ENCODE data around the gene SKIC3. TPM values are rescaled to one million over a fixed set of nuclear protein-coding genes. Genes with fewer than 3 reads are reported as not detected.

SKIC3 gene
- total RNA-seq, 1 donor from 2014 or later = 102 TPM

GRCh38 chr5:95590880-95591279 is 36.1 kb upstream of the SKIC3 start:
- Mint-ChIP-seq H3K27ac (no peak overlapping the region), H3K4me1 (no peaks in the 10 kb centered on the region)

GRCh38 chr5:95583992-95584391 is 29.2 kb upstream of the SKIC3 start:
- no peak for TF ChIP-seq CTCF (IDR thresholded peaks at IDR 0.05; ENCODE audit: unreplicated experiment)
- DNase-seq (ENCODE audit: low spot score in 2 of 2, unreplicated experiment in 2 of 2) = no peak
- Mint-ChIP-seq H3K27ac (no peak overlapping the region), H3K36me3 (peaks cover 19% of the 10 kb centered on the region), H3K4me1 (no peaks in the 10 kb centered on the region), H3K9me3 (no peaks in the 10 kb centered on the region), H3K27me3 (ENCODE audit: low read depth) (no peaks in the 10 kb centered on the region), H3K4me3 (no peak overlapping the region)

More at GRCh38 chr5:95590880-95591279, 36.1 kb upstream of the SKIC3 start:
- no peaks in the 10 kb centered on the region for H3K9me3 Mint-ChIP-seq
- no peak overlapping the region for H3K4me3 Mint-ChIP-seq
- DNase-seq (ENCODE audit: low spot score in 2 of 2, unreplicated experiment in 2 of 2) = no peak
- no peaks in the 10 kb centered on the region for H3K27me3 Mint-ChIP-seq (ENCODE audit: low read depth)
- peaks cover 9% of the 10 kb centered on the region for H3K36me3 Mint-ChIP-seq
- no peak for TF ChIP-seq CTCF (IDR thresholded peaks at IDR 0.05; ENCODE audit: unreplicated experiment)

GRCh38 chr5:95581576-95581975 is 26.8 kb upstream of the SKIC3 start:
- no peaks in the 10 kb centered on the region for H3K27me3 Mint-ChIP-seq (ENCODE audit: low read depth)
- no peak overlapping the region for H3K27ac Mint-ChIP-seq
- no peaks in the 10 kb centered on the region for H3K4me1 Mint-ChIP-seq
- H3K4me3 Mint-ChIP-seq = no peak overlapping the region
- DNase-seq (ENCODE audit: low spot score in 2 of 2, unreplicated experiment in 2 of 2) = no peak
- H3K9me3 Mint-ChIP-seq = no peaks in the 10 kb centered on the region
- no peak for TF ChIP-seq CTCF (IDR thresholded peaks at IDR 0.05; ENCODE audit: unreplicated experiment)
- H3K36me3 Mint-ChIP-seq = peaks cover 19% of the 10 kb centered on the region

GRCh38 chr5:95572016-95572415 is 17.2 kb upstream of the SKIC3 start:
- no peaks in the 10 kb centered on the region for H3K4me1 Mint-ChIP-seq
- H3K9me3 Mint-ChIP-seq = peaks cover 22% of the 10 kb centered on the region
- H3K36me3 Mint-ChIP-seq = peaks cover 31% of the 10 kb centered on the region

GRCh38 chr5:95565280-95565920 is 10.6 kb upstream of the SKIC3 start:
- peaks cover 8% of the 10 kb centered on the region for H3K36me3 Mint-ChIP-seq
- DNase-seq (ENCODE audit: low spot score in 2 of 2, unreplicated experiment in 2 of 2) = no peak
- no peak overlapping the region for H3K27ac Mint-ChIP-seq
- no peak for TF ChIP-seq CTCF (IDR thresholded peaks at IDR 0.05; ENCODE audit: unreplicated experiment)
- no peak overlapping the region for H3K4me3 Mint-ChIP-seq
- no peaks in the 10 kb centered on the region for H3K9me3 Mint-ChIP-seq
- H3K27me3 Mint-ChIP-seq (ENCODE audit: low read depth) = no peaks in the 10 kb centered on the region
- no peaks in the 10 kb centered on the region for H3K4me1 Mint-ChIP-seq

More at GRCh38 chr5:95572016-95572415, 17.2 kb upstream of the SKIC3 start:
- Mint-ChIP-seq H3K27me3 (ENCODE audit: low read depth) (no peaks in the 10 kb centered on the region), H3K4me3 (no peak overlapping the region), H3K27ac (no peak overlapping the region)
- no peak for DNase-seq (ENCODE audit: low spot score in 2 of 2, unreplicated experiment in 2 of 2)
- no peak for TF ChIP-seq CTCF (IDR thresholded peaks at IDR 0.05; ENCODE audit: unreplicated experiment)
